B cell (primary cell): ENCODE measurements around the gene ACVR1.

Source experiments
- EZH2 ChIP-seq: IDR thresholded peaks from 2 replicates; pipeline ENCODE4 v1.6.1; 2012; ENCODE audit warnings: borderline replicate concordance, low read depth, mild to moderate bottlenecking, moderate library complexity, low read length; ENCODE audit not compliant: insufficient read depth, poor library complexity, severe bottlenecking
- TF ChIP-seq, protein P1 (sequence below): fragments of 200-600 bp; IDR thresholded peaks from one replicate; pipeline ENCODE4 v1.8.0; 2022; ENCODE audit warnings: antibody characterized with exemption, mild to moderate bottlenecking

DNA sequence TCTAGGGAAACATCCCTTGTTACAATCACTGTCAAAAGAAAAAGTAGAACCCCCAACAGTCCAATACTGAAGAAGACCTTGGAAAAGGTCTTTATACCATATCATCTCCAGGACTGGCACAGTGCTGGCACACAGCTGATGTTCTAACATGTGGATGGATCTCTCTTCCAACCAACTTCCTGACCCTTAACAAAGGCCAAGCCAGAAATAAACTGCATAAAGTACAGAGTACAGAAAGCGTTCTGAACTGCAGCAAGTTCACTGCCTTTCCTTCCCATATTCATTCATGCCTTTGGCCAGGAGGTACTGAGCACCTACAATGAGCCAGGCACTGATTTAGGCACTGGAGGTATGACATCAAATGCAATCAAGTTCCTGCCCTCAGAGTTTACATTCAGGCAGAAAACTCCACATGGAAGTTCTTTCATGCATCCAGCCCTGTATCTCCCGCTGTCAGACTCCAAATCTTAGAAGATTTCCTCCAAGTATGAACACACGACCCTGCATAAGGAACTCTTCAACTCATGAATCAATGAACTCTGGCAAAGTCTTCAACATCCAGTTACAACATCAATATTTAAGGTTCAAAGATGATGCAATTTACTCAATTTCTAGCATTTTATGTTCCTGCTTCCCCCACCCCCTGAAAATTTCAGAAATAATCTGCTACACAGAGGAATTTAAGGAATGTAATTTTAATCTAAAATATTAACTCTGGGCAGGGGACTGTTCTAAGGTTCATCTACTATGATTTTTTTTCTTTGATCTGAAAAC is 33.8 kb downstream of the ACVR1 start:
- TF ChIP-seq, protein P1, sequence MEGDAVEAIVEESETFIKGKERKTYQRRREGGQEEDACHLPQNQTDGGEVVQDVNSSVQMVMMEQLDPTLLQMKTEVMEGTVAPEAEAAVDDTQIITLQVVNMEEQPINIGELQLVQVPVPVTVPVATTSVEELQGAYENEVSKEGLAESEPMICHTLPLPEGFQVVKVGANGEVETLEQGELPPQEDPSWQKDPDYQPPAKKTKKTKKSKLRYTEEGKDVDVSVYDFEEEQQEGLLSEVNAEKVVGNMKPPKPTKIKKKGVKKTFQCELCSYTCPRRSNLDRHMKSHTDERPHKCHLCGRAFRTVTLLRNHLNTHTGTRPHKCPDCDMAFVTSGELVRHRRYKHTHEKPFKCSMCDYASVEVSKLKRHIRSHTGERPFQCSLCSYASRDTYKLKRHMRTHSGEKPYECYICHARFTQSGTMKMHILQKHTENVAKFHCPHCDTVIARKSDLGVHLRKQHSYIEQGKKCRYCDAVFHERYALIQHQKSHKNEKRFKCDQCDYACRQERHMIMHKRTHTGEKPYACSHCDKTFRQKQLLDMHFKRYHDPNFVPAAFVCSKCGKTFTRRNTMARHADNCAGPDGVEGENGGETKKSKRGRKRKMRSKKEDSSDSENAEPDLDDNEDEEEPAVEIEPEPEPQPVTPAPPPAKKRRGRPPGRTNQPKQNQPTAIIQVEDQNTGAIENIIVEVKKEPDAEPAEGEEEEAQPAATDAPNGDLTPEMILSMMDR: no peak
- TF ChIP-seq EZH2: no peak
